HG03439 (cell line): ENCODE measurements around the gene TSR2.

Source experiments
- ATAC-seq: cut with Tn5 transposase; IDR thresholded peaks from one replicate; pipeline ENCODE4 v1.9.1; 2021; ENCODE audit warnings: mild to moderate bottlenecking, moderate library complexity; ENCODE audit not compliant: unreplicated experiment

The TSR2 gene

GRCh38 chrX:54439960-54440871 is at the start of gene TSR2:
Gene TSR2 (plus strand): TSS chrX:54440404. CDS start chrX:54440422, 18 bp downstream.
- ATAC-seq: peak; percentile 97

- no peak for ATAC-seq
These were observed 43.1 kb upstream of the TSR2 start for GRCh38 chrX:54397113-54397512.

DNA sequence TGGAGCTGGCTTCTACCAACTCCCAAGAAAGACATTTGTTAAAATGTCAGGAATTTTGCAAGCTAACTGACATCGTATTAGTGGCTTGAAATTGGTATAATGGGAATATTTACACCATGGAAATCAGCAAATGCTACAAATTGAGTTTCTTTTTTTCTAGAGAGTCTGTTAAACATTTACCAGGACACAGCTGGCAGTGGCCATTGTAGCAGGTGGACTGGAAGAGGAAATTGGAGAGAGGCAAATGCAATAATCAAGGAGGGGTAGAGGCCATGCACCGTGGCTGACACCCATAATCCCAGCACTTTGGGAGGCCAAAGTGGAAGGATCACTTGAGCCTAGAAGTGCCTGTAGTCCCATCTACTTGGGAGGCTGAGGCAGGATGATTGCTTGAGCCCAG is 32.9 kb upstream of the TSR2 start:
- ATAC-seq: no peak

DNA sequence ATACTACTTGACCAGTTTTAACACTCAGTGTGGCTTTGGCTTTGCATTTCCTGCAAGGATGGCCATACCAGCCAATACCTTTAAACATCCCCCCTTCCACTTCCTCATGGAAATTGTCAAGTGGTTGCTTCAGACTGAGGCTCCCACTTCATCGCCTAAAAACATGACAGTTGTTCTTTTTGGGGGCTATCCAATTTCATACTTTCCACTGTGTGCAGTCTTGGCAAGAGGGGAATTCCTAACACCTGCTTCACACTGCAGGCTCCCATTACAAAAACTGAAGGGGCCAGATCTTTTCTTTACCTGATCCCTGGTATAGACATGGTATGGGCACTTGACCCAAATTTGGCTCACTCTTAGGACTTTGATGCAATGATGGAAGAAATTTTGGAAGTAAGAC is 28.5 kb upstream of the TSR2 start:
- no peak for ATAC-seq

DNA sequence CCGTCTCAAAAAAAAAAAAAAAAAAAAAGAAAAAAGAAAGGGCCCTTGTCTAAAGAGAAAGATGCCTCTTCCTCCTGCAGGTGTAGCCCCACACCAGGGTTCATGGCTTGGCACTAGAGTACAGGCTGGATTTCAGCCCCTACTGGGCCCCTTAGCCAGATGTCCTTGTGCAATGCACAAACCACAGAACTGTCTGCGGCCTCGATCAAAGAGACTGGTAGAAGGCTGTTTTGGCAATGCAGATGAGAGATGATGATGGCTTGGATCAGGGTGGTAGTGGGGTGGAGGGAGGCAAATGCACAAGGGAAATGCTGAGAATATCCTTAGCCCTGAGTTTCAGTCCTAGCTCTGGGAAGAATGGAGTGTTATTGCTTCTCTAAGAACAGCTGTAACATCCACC is 26.5 kb upstream of the TSR2 start:
- ATAC-seq: no peak

DNA sequence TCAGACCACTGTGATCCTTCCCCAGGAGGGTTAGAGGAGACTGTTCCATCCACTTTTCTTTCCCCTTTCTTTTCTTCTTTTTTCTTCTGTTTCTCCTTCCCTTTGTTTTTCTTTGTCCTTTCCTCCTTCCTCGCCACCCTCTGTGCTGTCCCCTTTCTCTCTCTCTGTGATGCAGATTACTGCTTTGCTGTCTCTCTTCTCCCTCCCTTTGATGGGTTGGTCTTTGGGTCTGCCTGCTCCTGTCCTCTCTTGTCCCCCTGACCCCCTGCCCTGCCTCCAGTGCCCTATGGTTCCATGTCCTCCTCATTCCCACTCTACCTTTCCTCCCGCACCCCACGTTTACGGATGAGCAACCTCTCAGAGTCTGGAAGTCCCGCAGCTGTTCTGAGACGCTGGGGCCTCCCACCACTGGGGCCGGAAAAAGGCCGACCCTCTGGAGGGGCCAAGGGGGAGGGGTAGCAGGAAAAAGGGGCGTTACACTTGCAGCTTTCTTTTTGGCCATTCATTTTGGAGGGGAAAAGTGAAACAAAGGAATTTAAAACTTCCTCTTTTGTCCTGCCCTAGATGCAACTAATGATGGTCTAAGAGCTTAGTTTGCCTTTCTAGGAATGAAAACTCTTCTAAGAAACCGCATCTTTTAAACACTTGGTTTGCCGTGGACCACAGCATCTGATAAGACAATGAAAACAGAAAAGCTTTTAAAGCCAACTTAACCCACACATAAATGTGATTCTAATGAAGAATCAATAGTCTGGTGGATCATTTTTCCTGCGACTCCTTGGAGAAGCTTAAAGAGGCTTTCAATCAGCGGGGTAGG is 24.5 kb upstream of the TSR2 start:
- no peak for ATAC-seq

GRCh38 chrX:54416965-54417364 is 23.2 kb upstream of the TSR2 start:
- no peak for ATAC-seq

GRCh38 chrX:54419559-54420302 is 20.5 kb upstream of the TSR2 start:
- no peak for ATAC-seq

DNA sequence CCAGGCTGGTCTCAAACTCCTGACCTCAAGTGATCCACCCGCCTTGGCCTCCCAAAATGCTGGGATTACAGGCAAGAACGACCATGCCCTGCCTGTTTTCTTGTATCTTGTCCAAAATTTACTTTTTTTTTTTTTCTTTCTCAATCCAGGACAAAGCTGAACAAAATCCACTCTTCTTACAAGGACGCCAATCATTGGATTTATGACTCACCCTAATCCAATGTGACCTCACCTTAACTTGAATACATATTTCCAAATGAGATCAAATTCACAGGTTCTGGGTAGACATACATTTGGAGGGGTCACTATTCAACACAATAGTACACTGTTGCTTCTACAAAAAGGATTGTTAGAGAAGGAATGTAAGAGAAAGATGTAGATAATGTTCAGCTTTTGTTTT is 18.0 kb upstream of the TSR2 start:
- ATAC-seq: no peak

DNA sequence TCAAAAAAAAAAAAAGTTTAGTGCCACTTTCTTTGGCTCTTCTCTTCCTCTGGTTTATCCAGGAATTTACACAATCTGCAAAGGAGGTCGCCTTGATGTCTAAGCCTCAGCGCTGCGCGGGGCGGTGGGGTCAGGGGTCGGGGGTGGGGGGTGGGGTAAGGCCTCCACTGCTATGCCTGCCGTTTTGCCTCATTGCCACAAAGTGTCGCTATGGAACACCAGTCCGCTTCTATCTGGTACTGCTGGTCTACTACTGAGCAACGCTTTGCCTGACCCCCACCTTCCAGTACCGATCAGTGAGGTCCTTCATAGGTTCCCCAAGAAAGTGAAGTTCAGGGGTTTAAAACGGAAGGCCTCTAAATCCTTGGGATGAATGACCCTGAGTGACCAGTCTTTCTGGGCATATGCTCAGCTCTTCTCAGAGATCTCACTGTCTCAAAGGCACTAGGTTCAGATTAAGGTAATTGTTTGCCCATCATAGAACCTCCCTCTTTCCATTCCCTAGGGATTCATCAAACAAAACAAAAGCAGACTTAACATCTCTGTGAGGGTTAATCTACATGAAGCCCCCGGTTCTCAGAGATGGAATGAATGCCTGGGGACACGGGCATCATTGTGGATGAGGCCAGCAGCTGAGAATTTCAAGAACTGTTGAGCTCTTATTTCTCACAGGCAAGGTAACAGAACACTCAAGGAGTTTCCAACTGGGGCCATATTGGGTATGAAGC is 16.9 kb upstream of the TSR2 start:
- ATAC-seq: no peak

DNA sequence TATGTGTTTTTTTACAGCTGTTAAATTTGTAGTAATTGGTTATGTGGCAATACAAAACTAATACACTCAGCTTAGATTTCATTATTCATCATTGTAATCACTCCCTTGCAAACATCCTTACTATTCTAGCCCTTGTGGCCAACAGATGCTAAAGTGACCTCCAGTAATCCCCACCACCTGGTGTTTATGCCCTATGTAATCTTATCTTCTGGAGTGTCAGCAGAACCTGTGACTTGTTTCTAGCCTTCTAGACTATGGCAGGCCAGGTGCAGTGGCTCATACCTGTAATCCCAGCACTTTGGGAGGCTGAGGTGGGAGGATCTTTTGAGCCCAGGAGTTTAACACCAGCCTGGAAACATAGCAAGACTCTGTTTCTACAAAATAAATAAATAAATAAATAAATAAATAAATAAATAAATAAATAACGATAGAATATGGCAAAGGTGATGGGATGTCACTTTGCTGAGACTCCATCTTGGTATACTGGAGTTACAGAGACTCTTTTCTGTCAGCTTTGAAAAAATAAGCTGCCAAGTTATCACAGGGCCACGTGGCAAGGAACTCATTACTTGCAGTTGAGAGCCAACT is 12.3 kb upstream of the TSR2 start:
- no peak for ATAC-seq

DNA sequence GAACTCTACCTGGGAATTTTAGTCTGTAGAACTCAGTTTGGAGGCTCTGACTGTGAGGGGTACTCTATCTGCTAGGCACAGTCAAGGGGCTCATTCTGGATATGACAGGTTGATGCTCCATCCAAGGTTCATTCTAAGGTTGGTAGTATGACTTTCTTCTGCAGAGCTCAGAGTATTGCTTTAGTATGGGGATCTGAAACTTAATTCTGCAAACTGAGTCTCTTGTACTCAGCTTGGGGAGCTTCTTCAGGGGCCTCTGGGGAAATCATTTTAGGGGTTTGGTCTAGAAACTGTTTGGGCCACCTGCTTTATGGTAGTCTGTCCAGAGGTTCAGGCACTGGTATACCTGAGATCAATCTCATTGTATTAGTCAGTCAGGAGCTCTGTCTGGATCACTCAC is 9.7 kb upstream of the TSR2 start:
- no peak for ATAC-seq

DNA sequence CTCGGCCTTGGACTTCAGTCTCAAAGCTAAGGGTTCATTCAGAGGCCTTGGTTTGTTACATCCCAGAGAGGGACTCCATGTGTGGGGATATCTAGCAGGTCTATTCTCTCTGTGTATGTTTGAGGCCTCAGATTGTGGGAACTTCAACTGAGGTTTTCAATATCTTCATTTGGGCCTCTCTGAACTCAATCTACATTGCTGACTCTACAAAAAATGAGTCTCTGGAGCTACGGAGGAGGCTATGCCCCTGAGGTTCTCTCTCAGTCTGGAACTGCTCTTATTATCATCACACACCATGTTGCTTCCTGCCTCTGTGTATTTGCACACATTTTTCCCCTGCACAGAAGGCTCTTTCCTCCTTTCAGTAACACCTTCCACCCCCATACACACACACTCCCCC is 5.1 kb upstream of the TSR2 start:
- no peak for ATAC-seq

DNA sequence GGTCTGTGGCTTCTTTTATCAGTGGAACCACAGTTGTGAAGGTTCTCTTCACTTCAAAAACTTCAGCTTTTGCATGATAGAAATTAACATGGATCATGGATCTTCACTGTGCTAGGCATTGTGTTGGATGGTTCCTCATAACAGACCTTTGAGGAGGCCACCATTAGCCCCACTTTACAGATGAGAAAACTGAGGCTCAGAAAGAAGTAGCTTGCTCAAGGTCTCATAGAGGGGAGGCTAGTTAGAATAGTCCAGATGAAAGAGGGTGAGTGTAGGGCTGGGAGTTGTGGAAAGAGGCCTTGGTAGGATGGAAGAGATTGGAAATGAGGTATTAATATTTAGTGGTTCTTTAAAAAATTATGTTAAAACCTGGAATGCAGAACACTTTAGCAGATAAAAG is 2.6 kb downstream of the TSR2 start:
- ATAC-seq: no peak

GRCh38 chrX:54444752-54445151 is 4.5 kb downstream of the TSR2 start:
- ATAC-seq: no peak

- no peak for ATAC-seq
These were observed 5.9 kb downstream of the TSR2 start for GRCh38 chrX:54446084-54446483.

GRCh38 chrX:54447461-54447860 is 7.3 kb downstream of the TSR2 start:
- no peak for ATAC-seq

GRCh38 chrX:54449929-54450328 is 9.7 kb downstream of the TSR2 start:
- ATAC-seq: no peak

GRCh38 chrX:54452920-54453319 is 12.7 kb downstream of the TSR2 start:
- no peak for ATAC-seq

DNA sequence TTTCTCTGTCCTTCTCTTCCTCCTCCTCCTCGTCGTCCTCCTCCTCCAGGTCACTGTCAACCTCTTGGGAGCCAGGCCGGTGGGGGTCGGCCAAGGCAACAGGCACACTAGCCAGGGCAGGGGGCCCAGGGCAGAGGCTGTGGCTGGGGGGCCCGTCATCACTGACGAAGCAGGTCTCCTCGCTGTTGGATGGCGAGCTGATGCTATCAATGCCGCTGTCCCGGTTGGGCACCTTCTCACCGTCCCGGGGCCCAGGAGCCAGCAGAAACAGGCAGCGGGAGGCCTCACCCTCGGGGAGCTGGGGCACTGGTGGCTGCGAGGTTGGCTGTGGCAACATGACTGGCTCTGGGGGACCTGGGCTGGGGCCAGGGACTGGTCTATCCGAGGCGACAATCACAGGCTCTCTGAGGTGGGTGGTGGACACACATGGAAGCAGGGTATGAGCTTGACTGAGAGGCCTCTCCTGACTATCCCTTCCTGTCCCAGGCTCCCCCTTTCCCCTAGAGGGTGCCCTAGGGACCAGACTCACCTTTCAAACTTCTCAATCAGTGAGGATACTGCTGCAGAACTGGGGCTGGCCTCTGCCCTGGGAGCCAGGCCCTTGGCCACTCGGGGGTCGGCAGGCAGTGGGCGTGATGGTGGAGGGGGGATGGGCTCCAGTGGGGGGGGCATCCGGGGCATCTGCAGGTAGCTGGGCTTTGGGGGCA is 30.0 kb downstream of the TSR2 start:
- no peak for ATAC-seq
